GM23338 (cell line): Measurements from ENCODE around the gene SRSF9. TPM values are rescaled to one million over a fixed set of nuclear protein-coding genes. Genes with fewer than 3 reads are reported as not detected.

Experiments
- ATAC-seq: fragments of 200-7000 bp; cut with Tn5 transposase; 3 replicates; pipeline ENCODE4 v1.9.1; 2020
- DNase-seq: peaks from one replicate; pipeline ENCODE4 v3.0.0-alpha.2; 2015; ENCODE audit warnings: low spot score
- H2AFZ ChIP-seq: fragments of 200-600 bp; sonication (generic); 2 replicates; pipeline ENCODE4 v1.8.0; 2016; ENCODE audit warnings: antibody characterized with exemption, mild to moderate bottlenecking, moderate library complexity
- H3F3A ChIP-seq: fragments of 200-600 bp; sonication (generic); replicated peaks from 2 replicates; pipeline ENCODE4 v1.8.0; 2017; ENCODE audit warnings: antibody characterized with exemption, mixed run types, low read depth
- H3K27ac ChIP-seq: fragments of 200-600 bp; sonication (generic); 2 replicates; pipeline ENCODE4 v1.6.1; 2016; ENCODE audit warnings: low read depth
- H3K27me3 ChIP-seq: fragments of 200-600 bp; sonication (generic); 2 replicates; pipeline ENCODE4 v1.8.0; 2016; ENCODE audit warnings: mild to moderate bottlenecking, mixed run types, moderate library complexity; ENCODE audit not compliant: insufficient read depth
- H3K36me3 ChIP-seq: fragments of 200-600 bp; sonication (generic); 2 replicates; pipeline ENCODE4 v1.8.0; 2016; ENCODE audit warnings: mild to moderate bottlenecking; ENCODE audit not compliant: insufficient read depth
- H3K4me1 ChIP-seq: fragments of 200-600 bp; sonication (generic); 2 replicates; pipeline ENCODE4 v1.8.0; 2016; ENCODE audit warnings: mild to moderate bottlenecking, moderate library complexity; ENCODE audit not compliant: insufficient read depth
- H3K4me2 ChIP-seq: fragments of 200-600 bp; sonication (generic); 2 replicates; pipeline ENCODE4 v1.7.1; 2017; ENCODE audit warnings: mixed run types
- H3K4me3 ChIP-seq: fragments of 200-600 bp; sonication (generic); 2 replicates; pipeline ENCODE4 v1.6.1; 2016; ENCODE audit warnings: mixed run types
- H3K79me2 ChIP-seq: fragments of 200-600 bp; sonication (generic); replicated peaks from 2 replicates; pipeline ENCODE4 v1.8.0; 2017; ENCODE audit warnings: mild to moderate bottlenecking; ENCODE audit not compliant: insufficient read depth
- H3K9me2 ChIP-seq: fragments of 200-600 bp; sonication (generic); 2 replicates; pipeline ENCODE4 v1.8.0; 2017; ENCODE audit not compliant: insufficient read depth
- H4K20me1 ChIP-seq: fragments of 200-600 bp; sonication (generic); replicated peaks from 2 replicates; pipeline ENCODE4 v1.8.0; 2017; ENCODE audit warnings: mild to moderate bottlenecking; ENCODE audit not compliant: insufficient read depth
- H3K27ac Mint-ChIP-seq: 2 replicates; pipeline ENCODE4 v1.8.0; 2020; ENCODE audit warnings: inconsistent platforms, mild to moderate bottlenecking, moderate library complexity, mixed read lengths
- H3K27me3 Mint-ChIP-seq: 3 replicates; pipeline ENCODE4 v1.8.0; 2022; ENCODE audit warnings: low read depth, mild to moderate bottlenecking, moderate library complexity, mixed read lengths, inconsistent platforms; ENCODE audit not compliant: insufficient read depth, poor library complexity
- H3K36me3 Mint-ChIP-seq: 3 replicates; pipeline ENCODE4 v1.8.0; 2021; ENCODE audit warnings: low read depth, mild to moderate bottlenecking, inconsistent platforms, moderate library complexity, mixed read lengths
- H3K4me1 Mint-ChIP-seq: 3 replicates; pipeline ENCODE4 v1.8.0; 2020; ENCODE audit warnings: mild to moderate bottlenecking, inconsistent platforms, mixed read lengths
- H3K4me3 Mint-ChIP-seq: 3 replicates; pipeline ENCODE4 v1.8.0; 2021; ENCODE audit warnings: moderate library complexity, mild to moderate bottlenecking, inconsistent platforms, mixed read lengths
- H3K9me3 Mint-ChIP-seq: 3 replicates; pipeline ENCODE4 v1.8.0; 2020; ENCODE audit warnings: moderate library complexity, mild to moderate bottlenecking, inconsistent platforms, mixed read lengths
- CREB1 ChIP-seq: fragments of 250-450 bp; sonication (Bioruptor Pico); IDR thresholded peaks from 2 replicates; pipeline ENCODE4 v1.5.0; 2020; ENCODE audit warnings: low read depth, mild to moderate bottlenecking, moderate library complexity
- EZH2 ChIP-seq: fragments of 200-600 bp; sonication (generic); IDR thresholded peaks from one replicate; pipeline ENCODE4 v1.8.0; 2017; ENCODE audit warnings: antibody characterized with exemption, mild to moderate bottlenecking, low read depth; ENCODE audit not compliant: unreplicated experiment
- EZH2phosphoT487 ChIP-seq: fragments of 200-600 bp; sonication (generic); IDR thresholded peaks from one replicate; pipeline ENCODE4 v1.8.1; 2018; ENCODE audit warnings: antibody characterized with exemption; ENCODE audit not compliant: unreplicated experiment
- JUNB ChIP-seq: IDR thresholded peaks from one replicate; pipeline ENCODE4 v1.6.1; 2016; ENCODE audit warnings: antibody characterized with exemption; ENCODE audit not compliant: unreplicated experiment
- NANOG ChIP-seq: IDR thresholded peaks from 2 replicates; pipeline ENCODE4 v1.6.1; 2016; ENCODE audit warnings: antibody characterized with exemption, borderline replicate concordance
- POLR2AphosphoS5 ChIP-seq: IDR thresholded peaks from 2 replicates; pipeline ENCODE4 v1.6.1; 2016; ENCODE audit warnings: antibody characterized with exemption, low read depth
- ZNF114 ChIP-seq: fragments of 250-450 bp; sonication (Bioruptor Pico); IDR thresholded peaks from 2 replicates; pipeline ENCODE4 v1.5.0; 2020; ENCODE audit warnings: mild to moderate bottlenecking, moderate library complexity
- ZNF331 ChIP-seq: fragments of 250-450 bp; sonication (Bioruptor Pico); IDR thresholded peaks from 2 replicates; pipeline ENCODE4 v1.5.0; 2020; ENCODE audit warnings: low read depth, mild to moderate bottlenecking, moderate library complexity
- polyA plus RNA-seq: library from polyadenylated mRNA; unstranded; fragments of >200 nt; fragmentation: Nextera tagmentation; extraction: Ambion mirVana; gene quantifications from 2 replicates; pipeline ENCODE4 v1.2.1, GENCODE V29; 2016
- total RNA-seq: library from RNA; depleted of rRNA; stranded (reverse); fragments of >200 nt; shearing (Covaris generic); gene quantifications from 2 replicates; pipeline ENCODE4 v1.2.3, GENCODE V29; 2014
- TF ChIP-seq, protein P1 (sequence below): IDR thresholded peaks from one replicate; pipeline ENCODE4 v1.6.1; 2018; ENCODE audit warnings: antibody characterized with exemption; ENCODE audit not compliant: unreplicated experiment
- TF ChIP-seq, protein P2 (sequence below), 2 experiments: fragments of 200-600 bp in 1 of 2; sonication (generic) in 1 of 2; conservative IDR thresholded peaks; 2 replicates each; pipeline versions ENCODE4 v1.5.1 to v1.6.1; 2016 to 2017; ENCODE audit warnings: antibody characterized with exemption in 2 of 2, low read depth in 2 of 2, mild to moderate bottlenecking in 2 of 2, moderate library complexity in 1 of 2
- TF ChIP-seq, protein P3 (sequence below): fragments of 250-450 bp; sonication (Bioruptor Pico); IDR thresholded peaks from 2 replicates; pipeline ENCODE4 v1.5.0; 2020; ENCODE audit warnings: mild to moderate bottlenecking, moderate library complexity
- TF ChIP-seq, protein P4 (sequence below): IDR thresholded peaks from 2 replicates; pipeline ENCODE4 v1.6.1; 2016; ENCODE audit warnings: antibody characterized with exemption

The SRSF9 gene
- total and polyA plus RNA-seq, 2 experiments from 2014 or later = 250 to 481 TPM

DNA sequence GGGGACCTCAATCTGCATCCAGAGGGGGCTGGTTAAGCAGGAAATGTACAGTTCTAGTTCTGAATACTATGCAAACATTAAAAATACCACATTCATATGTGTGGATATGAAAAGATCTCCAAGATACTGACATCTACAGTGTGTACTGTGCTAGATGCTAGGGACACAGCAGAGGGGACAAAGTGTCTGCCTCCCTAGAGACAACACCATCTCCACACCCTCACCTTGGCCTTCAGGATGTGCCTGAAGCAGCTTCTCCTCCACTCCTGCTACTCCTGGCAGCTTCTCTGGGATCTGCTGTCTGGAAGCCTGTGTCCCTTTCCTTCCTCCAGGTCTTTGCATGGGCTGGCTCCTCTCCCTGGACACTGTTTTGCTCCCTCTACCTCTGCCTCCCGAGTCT lies 10.7 kb upstream of the SRSF9 start (continued):
- TF ChIP-seq POLR2AphosphoS5 (no peak), ZNF331 (CRISPR knock-in tag) (no peak), EZH2 (no peak), EZH2phosphoT487 (no peak), ZNF114 (no peak)
- TF ChIP-seq, protein P1, sequence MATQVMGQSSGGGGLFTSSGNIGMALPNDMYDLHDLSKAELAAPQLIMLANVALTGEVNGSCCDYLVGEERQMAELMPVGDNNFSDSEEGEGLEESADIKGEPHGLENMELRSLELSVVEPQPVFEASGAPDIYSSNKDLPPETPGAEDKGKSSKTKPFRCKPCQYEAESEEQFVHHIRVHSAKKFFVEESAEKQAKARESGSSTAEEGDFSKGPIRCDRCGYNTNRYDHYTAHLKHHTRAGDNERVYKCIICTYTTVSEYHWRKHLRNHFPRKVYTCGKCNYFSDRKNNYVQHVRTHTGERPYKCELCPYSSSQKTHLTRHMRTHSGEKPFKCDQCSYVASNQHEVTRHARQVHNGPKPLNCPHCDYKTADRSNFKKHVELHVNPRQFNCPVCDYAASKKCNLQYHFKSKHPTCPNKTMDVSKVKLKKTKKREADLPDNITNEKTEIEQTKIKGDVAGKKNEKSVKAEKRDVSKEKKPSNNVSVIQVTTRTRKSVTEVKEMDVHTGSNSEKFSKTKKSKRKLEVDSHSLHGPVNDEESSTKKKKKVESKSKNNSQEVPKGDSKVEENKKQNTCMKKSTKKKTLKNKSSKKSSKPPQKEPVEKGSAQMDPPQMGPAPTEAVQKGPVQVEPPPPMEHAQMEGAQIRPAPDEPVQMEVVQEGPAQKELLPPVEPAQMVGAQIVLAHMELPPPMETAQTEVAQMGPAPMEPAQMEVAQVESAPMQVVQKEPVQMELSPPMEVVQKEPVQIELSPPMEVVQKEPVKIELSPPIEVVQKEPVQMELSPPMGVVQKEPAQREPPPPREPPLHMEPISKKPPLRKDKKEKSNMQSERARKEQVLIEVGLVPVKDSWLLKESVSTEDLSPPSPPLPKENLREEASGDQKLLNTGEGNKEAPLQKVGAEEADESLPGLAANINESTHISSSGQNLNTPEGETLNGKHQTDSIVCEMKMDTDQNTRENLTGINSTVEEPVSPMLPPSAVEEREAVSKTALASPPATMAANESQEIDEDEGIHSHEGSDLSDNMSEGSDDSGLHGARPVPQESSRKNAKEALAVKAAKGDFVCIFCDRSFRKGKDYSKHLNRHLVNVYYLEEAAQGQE = no peak

DNA sequence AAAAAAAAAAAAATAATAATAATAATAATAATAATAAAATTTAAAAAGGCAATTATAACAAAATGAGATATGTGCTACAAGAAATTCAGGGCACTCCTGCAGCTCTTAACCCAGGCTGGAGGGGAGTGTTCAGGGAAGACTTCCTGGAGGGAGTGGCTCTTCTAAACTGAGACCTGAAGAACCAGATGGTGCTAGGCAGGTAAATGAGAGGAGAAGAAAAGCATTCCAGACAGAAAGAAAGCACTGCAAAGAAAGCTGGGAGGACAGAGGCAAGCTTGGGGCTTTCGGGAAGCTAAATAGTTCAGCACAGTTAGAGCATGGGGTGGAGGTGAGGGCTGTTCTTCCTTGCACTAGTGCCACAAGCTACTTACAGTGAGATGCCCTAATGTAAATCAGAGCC lies 9.9 kb upstream of the SRSF9 start:
- H3K27me3 ChIP-seq = no peaks in the 10 kb centered on the region
- no peaks in the 10 kb centered on the region for H3F3A ChIP-seq
- Mint-ChIP-seq H3K4me1 (peaks cover 13% of the 10 kb centered on the region), H3K27ac (no peak overlapping the region), H3K4me3 (no peak overlapping the region), H3K27me3 (peaks cover 8% of the 10 kb centered on the region), H3K36me3 (no peaks in the 10 kb centered on the region), H3K9me3 (no peaks in the 10 kb centered on the region)
- H3K9me2 ChIP-seq = no peaks in the 10 kb centered on the region
- H3K79me2 ChIP-seq = no peaks in the 10 kb centered on the region
- no peak overlapping the region for H2AFZ ChIP-seq
- DNase-seq (peak; percentile 56), ATAC-seq (peak; percentile 70)
- peak overlapping the region; percentile 74; the same call in 1 of the 2 replicates for H3K27ac ChIP-seq
- H4K20me1 ChIP-seq = 0 out of 2 replicates have a peak, but pooled peaks cover 4% of the 10 kb centered on the region
- H3K4me1 ChIP-seq = peaks cover 3% of the 10 kb centered on the region; the same call in 1 of the 2 replicates
- H3K36me3 ChIP-seq = no peaks in the 10 kb centered on the region
- no peak overlapping the region for H3K4me3 ChIP-seq
- H3K4me2 ChIP-seq = no peak overlapping the region
- TF ChIP-seq EZH2 (no peak), EZH2phosphoT487 (no peak), POLR2AphosphoS5 (no peak), ZNF331 (CRISPR knock-in tag) (no peak), JUNB (no peak), CREB1 (CRISPR knock-in tag) (no peak), NANOG (no peak)
- TF ChIP-seq, protein P2, sequence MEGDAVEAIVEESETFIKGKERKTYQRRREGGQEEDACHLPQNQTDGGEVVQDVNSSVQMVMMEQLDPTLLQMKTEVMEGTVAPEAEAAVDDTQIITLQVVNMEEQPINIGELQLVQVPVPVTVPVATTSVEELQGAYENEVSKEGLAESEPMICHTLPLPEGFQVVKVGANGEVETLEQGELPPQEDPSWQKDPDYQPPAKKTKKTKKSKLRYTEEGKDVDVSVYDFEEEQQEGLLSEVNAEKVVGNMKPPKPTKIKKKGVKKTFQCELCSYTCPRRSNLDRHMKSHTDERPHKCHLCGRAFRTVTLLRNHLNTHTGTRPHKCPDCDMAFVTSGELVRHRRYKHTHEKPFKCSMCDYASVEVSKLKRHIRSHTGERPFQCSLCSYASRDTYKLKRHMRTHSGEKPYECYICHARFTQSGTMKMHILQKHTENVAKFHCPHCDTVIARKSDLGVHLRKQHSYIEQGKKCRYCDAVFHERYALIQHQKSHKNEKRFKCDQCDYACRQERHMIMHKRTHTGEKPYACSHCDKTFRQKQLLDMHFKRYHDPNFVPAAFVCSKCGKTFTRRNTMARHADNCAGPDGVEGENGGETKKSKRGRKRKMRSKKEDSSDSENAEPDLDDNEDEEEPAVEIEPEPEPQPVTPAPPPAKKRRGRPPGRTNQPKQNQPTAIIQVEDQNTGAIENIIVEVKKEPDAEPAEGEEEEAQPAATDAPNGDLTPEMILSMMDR (conservative IDR thresholded peaks at IDR 0.05; ENCODE audit: low read depth in 2 of 2) = no peak
- TF ChIP-seq, protein P3, sequence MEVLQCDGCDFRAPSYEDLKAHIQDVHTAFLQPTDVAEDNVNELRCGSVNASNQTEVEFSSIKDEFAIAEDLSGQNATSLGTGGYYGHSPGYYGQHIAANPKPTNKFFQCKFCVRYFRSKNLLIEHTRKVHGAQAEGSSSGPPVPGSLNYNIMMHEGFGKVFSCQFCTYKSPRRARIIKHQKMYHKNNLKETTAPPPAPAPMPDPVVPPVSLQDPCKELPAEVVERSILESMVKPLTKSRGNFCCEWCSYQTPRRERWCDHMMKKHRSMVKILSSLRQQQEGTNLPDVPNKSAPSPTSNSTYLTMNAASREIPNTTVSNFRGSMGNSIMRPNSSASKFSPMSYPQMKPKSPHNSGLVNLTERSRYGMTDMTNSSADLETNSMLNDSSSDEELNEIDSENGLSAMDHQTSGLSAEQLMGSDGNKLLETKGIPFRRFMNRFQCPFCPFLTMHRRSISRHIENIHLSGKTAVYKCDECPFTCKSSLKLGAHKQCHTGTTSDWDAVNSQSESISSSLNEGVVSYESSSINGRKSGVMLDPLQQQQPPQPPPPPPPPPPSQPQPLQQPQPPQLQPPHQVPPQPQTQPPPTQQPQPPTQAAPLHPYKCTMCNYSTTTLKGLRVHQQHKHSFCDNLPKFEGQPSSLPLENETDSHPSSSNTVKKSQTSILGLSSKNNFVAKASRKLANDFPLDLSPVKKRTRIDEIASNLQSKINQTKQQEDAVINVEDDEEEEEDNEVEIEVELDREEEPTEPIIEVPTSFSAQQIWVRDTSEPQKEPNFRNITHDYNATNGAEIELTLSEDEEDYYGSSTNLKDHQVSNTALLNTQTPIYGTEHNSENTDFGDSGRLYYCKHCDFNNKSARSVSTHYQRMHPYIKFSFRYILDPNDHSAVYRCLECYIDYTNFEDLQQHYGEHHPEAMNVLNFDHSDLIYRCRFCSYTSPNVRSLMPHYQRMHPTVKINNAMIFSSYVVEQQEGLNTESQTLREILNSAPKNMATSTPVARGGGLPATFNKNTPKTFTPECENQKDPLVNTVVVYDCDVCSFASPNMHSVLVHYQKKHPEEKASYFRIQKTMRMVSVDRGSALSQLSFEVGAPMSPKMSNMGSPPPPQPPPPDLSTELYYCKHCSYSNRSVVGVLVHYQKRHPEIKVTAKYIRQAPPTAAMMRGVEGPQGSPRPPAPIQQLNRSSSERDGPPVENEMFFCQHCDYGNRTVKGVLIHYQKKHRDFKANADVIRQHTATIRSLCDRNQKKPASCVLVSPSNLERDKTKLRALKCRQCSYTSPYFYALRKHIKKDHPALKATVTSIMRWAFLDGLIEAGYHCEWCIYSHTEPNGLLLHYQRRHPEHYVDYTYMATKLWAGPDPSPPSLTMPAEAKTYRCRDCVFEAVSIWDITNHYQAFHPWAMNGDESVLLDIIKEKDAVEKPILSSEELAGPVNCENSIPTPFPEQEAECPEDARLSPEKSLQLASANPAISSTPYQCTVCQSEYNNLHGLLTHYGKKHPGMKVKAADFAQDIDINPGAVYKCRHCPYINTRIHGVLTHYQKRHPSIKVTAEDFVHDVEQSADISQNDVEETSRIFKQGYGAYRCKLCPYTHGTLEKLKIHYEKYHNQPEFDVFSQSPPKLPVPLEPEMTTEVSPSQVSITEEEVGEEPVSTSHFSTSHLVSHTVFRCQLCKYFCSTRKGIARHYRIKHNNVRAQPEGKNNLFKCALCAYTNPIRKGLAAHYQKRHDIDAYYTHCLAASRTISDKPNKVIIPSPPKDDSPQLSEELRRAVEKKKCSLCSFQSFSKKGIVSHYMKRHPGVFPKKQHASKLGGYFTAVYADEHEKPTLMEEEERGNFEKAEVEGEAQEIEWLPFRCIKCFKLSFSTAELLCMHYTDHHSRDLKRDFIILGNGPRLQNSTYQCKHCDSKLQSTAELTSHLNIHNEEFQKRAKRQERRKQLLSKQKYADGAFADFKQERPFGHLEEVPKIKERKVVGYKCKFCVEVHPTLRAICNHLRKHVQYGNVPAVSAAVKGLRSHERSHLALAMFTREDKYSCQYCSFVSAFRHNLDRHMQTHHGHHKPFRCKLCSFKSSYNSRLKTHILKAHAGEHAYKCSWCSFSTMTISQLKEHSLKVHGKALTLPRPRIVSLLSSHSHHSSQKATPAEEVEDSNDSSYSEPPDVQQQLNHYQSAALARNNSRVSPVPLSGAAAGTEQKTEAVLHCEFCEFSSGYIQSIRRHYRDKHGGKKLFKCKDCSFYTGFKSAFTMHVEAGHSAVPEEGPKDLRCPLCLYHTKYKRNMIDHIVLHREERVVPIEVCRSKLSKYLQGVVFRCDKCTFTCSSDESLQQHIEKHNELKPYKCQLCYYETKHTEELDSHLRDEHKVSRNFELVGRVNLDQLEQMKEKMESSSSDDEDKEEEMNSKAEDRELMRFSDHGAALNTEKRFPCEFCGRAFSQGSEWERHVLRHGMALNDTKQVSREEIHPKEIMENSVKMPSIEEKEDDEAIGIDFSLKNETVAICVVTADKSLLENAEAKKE = no peak; the same call in 1 of the 2 replicates
- TF ChIP-seq, protein P4, sequence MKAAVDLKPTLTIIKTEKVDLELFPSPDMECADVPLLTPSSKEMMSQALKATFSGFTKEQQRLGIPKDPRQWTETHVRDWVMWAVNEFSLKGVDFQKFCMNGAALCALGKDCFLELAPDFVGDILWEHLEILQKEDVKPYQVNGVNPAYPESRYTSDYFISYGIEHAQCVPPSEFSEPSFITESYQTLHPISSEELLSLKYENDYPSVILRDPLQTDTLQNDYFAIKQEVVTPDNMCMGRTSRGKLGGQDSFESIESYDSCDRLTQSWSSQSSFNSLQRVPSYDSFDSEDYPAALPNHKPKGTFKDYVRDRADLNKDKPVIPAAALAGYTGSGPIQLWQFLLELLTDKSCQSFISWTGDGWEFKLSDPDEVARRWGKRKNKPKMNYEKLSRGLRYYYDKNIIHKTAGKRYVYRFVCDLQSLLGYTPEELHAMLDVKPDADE = no peak
